ENCODE data around the gene HAUS3.
A peak's percentile ranks its signal among the peaks of the same experiment; 100 is the strongest.

Gene HAUS3

DNA sequence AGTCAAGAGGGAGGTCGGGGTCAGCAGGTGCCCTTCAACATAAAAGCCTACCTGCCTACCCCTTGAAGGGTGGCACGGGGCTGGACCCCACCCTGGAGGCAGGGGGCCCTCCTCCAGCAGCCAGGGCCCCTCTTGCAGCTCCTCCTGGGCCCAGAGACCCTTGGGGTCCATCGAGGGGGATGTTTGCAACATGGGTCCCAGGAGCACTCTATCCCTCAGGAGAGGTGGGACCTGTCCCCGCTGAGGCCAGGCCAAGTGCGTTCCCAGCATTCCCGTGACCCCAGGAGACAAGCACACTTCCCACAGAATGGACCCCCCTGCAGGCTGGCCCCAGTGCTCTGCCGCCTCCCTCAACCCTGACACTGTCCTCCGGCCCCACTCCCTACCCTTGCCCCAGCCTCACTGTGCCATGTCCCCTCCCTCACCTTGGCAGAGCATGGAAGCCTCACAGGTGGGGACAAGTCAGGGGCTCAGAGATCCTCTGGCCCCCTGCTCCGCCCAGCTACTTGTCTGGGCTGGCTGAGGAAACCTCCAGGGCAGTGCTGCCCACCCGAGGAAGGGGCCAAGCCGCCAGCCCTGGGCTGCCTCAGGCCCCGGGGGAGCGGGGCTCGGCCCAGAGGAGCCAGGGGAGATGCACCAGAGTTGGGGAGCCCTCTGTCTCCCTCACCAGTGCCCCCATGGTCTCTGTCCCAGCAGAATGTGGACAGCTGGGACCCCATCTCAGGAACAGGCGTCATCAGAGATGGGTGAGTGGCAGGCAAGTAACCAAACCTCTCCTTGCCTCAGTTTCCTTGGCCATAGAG lies 17.8 kb upstream of the HAUS3 start:
- POLR2A ChIA-PET, result no interaction called here
- Histone ChIP-seq H3K4me1 (ENCODE audit: control insufficient read depth, insufficient read depth, low read length) (no peaks in the 10 kb centered on the region), H3K9me3 (ENCODE audit: control insufficient read depth, insufficient read depth, low read depth, low read length) (no peaks in the 10 kb centered on the region), H3K4me3 (ENCODE audit: low read depth, low read length) (no peak overlapping the region), H3K36me3 (ENCODE audit: control insufficient read depth in 2 of 2, insufficient read depth in 1 of 2, low read length in 2 of 2) (peaks cover 0 to 57% of the 10 kb centered on the region in 2 experiments; a peak in 1 of 3 replicates), H3K27ac (ENCODE audit: extremely low read depth, low read depth, low read length) (no peak overlapping the region)
- peak; percentile 59; the same call in 1 of the 2 replicates for TF ChIP-seq GLIS2 (tag by site-specific recombination; IDR thresholded peaks at IDR 0.05)
- TF ChIP-seq, protein P1, sequence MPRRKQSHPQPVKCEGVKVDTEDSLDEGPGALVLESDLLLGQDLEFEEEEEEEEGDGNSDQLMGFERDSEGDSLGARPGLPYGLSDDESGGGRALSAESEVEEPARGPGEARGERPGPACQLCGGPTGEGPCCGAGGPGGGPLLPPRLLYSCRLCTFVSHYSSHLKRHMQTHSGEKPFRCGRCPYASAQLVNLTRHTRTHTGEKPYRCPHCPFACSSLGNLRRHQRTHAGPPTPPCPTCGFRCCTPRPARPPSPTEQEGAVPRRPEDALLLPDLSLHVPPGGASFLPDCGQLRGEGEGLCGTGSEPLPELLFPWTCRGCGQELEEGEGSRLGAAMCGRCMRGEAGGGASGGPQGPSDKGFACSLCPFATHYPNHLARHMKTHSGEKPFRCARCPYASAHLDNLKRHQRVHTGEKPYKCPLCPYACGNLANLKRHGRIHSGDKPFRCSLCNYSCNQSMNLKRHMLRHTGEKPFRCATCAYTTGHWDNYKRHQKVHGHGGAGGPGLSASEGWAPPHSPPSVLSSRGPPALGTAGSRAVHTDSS (tag by site-specific recombination; IDR thresholded peaks at IDR 0.05), result no peak
- CTCF ChIA-PET, result interaction anchor here (0.7 kb wide), 1 partner anchor 722 kb away, joined by 4 read pairs; no protein-coding TSS in a partner anchor

DNA sequence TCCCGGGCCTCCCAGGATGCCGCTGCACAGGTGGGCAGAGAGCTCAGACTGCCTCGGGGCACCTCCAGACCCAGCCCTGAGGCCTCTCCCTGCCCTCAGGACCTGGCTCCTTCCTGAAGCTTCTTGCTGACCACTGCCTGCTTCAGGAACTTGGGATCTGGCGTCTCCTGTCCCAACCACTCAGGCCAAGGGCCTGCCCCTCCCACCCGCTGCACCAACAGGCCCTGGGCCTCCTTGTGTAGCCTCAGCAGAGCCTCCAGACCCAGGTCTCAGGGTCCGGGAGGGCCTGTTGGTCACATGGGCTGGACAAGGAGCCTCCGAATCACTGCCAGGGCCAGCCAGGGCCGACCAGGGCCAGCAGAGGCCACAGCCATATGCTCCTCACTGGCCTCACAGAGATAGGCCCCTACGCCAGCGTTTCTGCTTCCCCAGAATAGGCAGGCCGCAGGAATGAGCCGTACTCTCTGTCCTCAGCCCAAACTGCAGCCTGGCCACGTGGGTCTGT lies 17.2 kb upstream of the HAUS3 start:
- Histone ChIP-seq H3K9me3 (ENCODE audit: control insufficient read depth, insufficient read depth, low read depth, low read length) (no peaks in the 10 kb centered on the region), H3K36me3 (ENCODE audit: control insufficient read depth in 2 of 2, insufficient read depth in 1 of 2, low read length in 2 of 2) (peaks cover 0 to 63% of the 10 kb centered on the region in 2 experiments; a peak in 1 of 3 replicates), H3K4me3 (ENCODE audit: low read depth, low read length) (no peak overlapping the region), H3K27ac (ENCODE audit: extremely low read depth, low read depth, low read length) (no peak overlapping the region), H3K4me1 (ENCODE audit: control insufficient read depth, insufficient read depth, low read length) (no peaks in the 10 kb centered on the region)
- ChIA-PET CTCF (no interaction called here), POLR2A (no interaction called here)
- TF ChIP-seq ZNF292 (tag by site-specific recombination; IDR thresholded peaks at IDR 0.05; ENCODE audit: borderline replicate concordance, low read depth) (no peak), ZEB2 (tag by site-specific recombination; IDR thresholded peaks at IDR 0.05) (no peak), ZNF514 (tag by site-specific recombination; IDR thresholded peaks at IDR 0.05) (no peak), ZNF324 (tag by site-specific recombination; IDR thresholded peaks at IDR 0.05) (no peak), MYNN (tag by site-specific recombination; IDR thresholded peaks at IDR 0.05; ENCODE audit: borderline replicate concordance) (no peak), ZNF394 (tag by site-specific recombination; IDR thresholded peaks at IDR 0.05; ENCODE audit: borderline replicate concordance) (no peak), ZBTB21 (tag by site-specific recombination; IDR thresholded peaks at IDR 0.05) (no peak), ZFP3 (tag by site-specific recombination; IDR thresholded peaks at IDR 0.05; ENCODE audit: low read depth) (no peak), ZNF785 (tag by site-specific recombination; IDR thresholded peaks at IDR 0.05) (no peak), KLF16 (tag by site-specific recombination; IDR thresholded peaks at IDR 0.05) (no peak), HOXC10 (CRISPR knock-in tag; IDR thresholded peaks at IDR 0.05) (no peak)
- TF ChIP-seq, protein P2, sequence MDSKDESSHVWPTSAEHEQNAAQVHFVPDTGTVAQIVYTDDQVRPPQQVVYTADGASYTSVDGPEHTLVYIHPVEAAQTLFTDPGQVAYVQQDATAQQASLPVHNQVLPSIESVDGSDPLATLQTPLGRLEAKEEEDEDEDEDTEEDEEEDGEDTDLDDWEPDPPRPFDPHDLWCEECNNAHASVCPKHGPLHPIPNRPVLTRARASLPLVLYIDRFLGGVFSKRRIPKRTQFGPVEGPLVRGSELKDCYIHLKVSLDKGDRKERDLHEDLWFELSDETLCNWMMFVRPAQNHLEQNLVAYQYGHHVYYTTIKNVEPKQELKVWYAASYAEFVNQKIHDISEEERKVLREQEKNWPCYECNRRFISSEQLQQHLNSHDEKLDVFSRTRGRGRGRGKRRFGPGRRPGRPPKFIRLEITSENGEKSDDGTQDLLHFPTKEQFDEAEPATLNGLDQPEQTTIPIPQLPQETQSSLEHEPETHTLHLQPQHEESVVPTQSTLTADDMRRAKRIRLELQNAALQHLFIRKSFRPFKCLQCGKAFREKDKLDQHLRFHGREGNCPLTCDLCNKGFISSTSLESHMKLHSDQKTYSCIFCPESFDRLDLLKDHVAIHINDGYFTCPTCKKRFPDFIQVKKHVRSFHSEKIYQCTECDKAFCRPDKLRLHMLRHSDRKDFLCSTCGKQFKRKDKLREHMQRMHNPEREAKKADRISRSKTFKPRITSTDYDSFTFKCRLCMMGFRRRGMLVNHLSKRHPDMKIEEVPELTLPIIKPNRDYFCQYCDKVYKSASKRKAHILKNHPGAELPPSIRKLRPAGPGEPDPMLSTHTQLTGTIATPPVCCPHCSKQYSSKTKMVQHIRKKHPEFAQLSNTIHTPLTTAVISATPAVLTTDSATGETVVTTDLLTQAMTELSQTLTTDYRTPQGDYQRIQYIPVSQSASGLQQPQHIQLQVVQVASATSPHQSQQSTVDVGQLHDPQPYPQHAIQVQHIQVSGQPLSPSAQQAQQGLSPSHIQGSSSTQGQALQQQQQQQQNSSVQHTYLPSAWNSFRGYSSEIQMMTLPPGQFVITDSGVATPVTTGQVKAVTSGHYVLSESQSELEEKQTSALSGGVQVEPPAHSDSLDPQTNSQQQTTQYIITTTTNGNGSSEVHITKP (tag by site-specific recombination; IDR thresholded peaks at IDR 0.05), result no peak
- TF ChIP-seq, protein P3, sequence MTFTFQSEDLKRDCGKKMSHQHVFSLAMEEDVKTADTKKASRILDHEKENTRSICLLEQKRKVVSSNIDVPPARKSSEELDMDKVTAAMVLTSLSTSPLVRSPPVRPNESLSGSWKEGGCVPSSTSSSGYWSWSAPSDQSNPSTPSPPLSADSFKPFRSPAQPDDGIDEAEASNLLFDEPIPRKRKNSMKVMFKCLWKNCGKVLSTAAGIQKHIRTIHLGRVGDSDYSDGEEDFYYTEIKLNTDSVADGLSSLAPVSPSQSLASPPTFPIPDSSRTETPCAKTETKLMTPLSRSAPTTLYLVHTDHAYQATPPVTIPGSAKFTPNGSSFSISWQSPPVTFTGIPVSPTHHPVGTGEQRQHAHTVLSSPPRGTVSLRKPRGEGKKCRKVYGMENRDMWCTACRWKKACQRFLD (tag by site-specific recombination; IDR thresholded peaks at IDR 0.05), result no peak
- TF ChIP-seq, protein P4, sequence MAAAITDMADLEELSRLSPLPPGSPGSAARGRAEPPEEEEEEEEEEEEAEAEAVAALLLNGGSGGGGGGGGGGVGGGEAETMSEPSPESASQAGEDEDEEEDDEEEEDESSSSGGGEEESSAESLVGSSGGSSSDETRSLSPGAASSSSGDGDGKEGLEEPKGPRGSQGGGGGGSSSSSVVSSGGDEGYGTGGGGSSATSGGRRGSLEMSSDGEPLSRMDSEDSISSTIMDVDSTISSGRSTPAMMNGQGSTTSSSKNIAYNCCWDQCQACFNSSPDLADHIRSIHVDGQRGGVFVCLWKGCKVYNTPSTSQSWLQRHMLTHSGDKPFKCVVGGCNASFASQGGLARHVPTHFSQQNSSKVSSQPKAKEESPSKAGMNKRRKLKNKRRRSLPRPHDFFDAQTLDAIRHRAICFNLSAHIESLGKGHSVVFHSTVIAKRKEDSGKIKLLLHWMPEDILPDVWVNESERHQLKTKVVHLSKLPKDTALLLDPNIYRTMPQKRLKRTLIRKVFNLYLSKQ (tag by site-specific recombination; IDR thresholded peaks at IDR 0.05; ENCODE audit: borderline replicate concordance), result no peak
- TF ChIP-seq, protein P5, sequence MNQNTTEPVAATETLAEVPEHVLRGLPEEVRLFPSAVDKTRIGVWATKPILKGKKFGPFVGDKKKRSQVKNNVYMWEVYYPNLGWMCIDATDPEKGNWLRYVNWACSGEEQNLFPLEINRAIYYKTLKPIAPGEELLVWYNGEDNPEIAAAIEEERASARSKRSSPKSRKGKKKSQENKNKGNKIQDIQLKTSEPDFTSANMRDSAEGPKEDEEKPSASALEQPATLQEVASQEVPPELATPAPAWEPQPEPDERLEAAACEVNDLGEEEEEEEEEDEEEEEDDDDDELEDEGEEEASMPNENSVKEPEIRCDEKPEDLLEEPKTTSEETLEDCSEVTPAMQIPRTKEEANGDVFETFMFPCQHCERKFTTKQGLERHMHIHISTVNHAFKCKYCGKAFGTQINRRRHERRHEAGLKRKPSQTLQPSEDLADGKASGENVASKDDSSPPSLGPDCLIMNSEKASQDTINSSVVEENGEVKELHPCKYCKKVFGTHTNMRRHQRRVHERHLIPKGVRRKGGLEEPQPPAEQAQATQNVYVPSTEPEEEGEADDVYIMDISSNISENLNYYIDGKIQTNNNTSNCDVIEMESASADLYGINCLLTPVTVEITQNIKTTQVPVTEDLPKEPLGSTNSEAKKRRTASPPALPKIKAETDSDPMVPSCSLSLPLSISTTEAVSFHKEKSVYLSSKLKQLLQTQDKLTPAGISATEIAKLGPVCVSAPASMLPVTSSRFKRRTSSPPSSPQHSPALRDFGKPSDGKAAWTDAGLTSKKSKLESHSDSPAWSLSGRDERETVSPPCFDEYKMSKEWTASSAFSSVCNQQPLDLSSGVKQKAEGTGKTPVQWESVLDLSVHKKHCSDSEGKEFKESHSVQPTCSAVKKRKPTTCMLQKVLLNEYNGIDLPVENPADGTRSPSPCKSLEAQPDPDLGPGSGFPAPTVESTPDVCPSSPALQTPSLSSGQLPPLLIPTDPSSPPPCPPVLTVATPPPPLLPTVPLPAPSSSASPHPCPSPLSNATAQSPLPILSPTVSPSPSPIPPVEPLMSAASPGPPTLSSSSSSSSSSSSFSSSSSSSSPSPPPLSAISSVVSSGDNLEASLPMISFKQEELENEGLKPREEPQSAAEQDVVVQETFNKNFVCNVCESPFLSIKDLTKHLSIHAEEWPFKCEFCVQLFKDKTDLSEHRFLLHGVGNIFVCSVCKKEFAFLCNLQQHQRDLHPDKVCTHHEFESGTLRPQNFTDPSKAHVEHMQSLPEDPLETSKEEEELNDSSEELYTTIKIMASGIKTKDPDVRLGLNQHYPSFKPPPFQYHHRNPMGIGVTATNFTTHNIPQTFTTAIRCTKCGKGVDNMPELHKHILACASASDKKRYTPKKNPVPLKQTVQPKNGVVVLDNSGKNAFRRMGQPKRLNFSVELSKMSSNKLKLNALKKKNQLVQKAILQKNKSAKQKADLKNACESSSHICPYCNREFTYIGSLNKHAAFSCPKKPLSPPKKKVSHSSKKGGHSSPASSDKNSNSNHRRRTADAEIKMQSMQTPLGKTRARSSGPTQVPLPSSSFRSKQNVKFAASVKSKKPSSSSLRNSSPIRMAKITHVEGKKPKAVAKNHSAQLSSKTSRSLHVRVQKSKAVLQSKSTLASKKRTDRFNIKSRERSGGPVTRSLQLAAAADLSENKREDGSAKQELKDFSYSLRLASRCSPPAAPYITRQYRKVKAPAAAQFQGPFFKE (tag by site-specific recombination; IDR thresholded peaks at IDR 0.05; ENCODE audit: borderline replicate concordance), result no peak
- TF ChIP-seq, protein P6, sequence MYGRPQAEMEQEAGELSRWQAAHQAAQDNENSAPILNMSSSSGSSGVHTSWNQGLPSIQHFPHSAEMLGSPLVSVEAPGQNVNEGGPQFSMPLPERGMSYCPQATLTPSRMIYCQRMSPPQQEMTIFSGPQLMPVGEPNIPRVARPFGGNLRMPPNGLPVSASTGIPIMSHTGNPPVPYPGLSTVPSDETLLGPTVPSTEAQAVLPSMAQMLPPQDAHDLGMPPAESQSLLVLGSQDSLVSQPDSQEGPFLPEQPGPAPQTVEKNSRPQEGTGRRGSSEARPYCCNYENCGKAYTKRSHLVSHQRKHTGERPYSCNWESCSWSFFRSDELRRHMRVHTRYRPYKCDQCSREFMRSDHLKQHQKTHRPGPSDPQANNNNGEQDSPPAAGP (tag by site-specific recombination; IDR thresholded peaks at IDR 0.05), result no peak

Data from HEK293 (cell line).